IMR-90 (cell line): ENCODE measurements around the gene SLC12A7. TPM values are rescaled to one million over a fixed set of nuclear protein-coding genes. Genes with fewer than 3 reads are reported as not detected.

ENCODE experiments used
- ATAC-seq: fragments of 200-7000 bp; cut with Tn5 transposase; 2 replicates; pipeline ENCODE4 v1.9.1; 2020; ENCODE audit warnings: low read depth, mild to moderate bottlenecking, moderate library complexity
- BruUV-seq: library from RNA; stranded (reverse); fragments of 400-500 nt; replicated peaks from 2 replicates; lab custom pipeline; 2021; lab: Mats Ljungman, UMichigan
- CTCF ChIA-PET: fragments of 300-600 bp; formaldehyde crosslinking; extraction: SDS; loops from one replicate; lab custom pipeline; 2021; ENCODE audit warnings: antibody characterized with exemption; lab: Yijun Ruan, JAX
- POLR2A ChIA-PET: fragments of 300-600 bp; sonication (Branson Sonifier 250); formaldehyde crosslinking; loops from one replicate; lab custom pipeline; 2022; ENCODE audit warnings: antibody characterized with exemption; ENCODE audit not compliant: unreplicated experiment; lab: Charles Lee
- DNase-seq: peaks from one replicate; pipeline ENCODE4 v3.0.0; 2013
- H2AFZ ChIP-seq: replicated peaks from 2 replicates; pipeline ENCODE3; 2013; ENCODE audit warnings: low read length, mild to moderate bottlenecking; ENCODE audit not compliant: poor library complexity
- H2AK5ac ChIP-seq: 2 replicates; pipeline ENCODE4 v1.6.1; 2013; ENCODE audit warnings: low read depth, low read length, inconsistent platforms
- H2AK9ac ChIP-seq: replicated peaks from 2 replicates; pipeline ENCODE3; 2013; ENCODE audit warnings: mild to moderate bottlenecking, low read depth, low read length, moderate library complexity; ENCODE audit not compliant: poor library complexity
- H2BK120ac ChIP-seq: 2 replicates; pipeline ENCODE4 v1.6.1; 2013; ENCODE audit warnings: low read depth, low read length, inconsistent platforms
- H2BK15ac ChIP-seq: 3 replicates; pipeline ENCODE4 v1.6.1; 2013; ENCODE audit warnings: low read depth, low read length, inconsistent platforms
- H2BK20ac ChIP-seq: 2 replicates; pipeline ENCODE4 v1.6.1; 2013; ENCODE audit warnings: low read depth, mild to moderate bottlenecking, inconsistent platforms, low read length, moderate library complexity
- H2BK5ac ChIP-seq: 2 replicates; pipeline ENCODE4 v1.6.1; 2013; ENCODE audit warnings: mild to moderate bottlenecking, low read depth, low read length, inconsistent platforms; ENCODE audit not compliant: poor library complexity, severe bottlenecking
- H3K14ac ChIP-seq: replicated peaks from 2 replicates; pipeline ENCODE4 v1.6.1; 2013; ENCODE audit warnings: low read depth, low read length, inconsistent platforms
- H3K18ac ChIP-seq: 2 replicates; pipeline ENCODE4 v1.6.1; 2013; ENCODE audit warnings: low read depth, low read length, control low read depth
- H3K23ac ChIP-seq: 2 replicates; pipeline ENCODE4 v1.6.1; 2013; ENCODE audit warnings: low read depth, low read length, inconsistent platforms
- H3K27ac ChIP-seq: 2 replicates; pipeline ENCODE4 v1.5.1; 2013; ENCODE audit warnings: mild to moderate bottlenecking, control low read depth, low read length; ENCODE audit not compliant: insufficient read depth
- H3K27me3 ChIP-seq: 2 replicates; pipeline ENCODE4 v1.6.1; 2013; ENCODE audit warnings: low read length; ENCODE audit not compliant: control insufficient read depth, insufficient read depth
- H3K36me3 ChIP-seq: 2 replicates; pipeline ENCODE4 v1.6.1; 2013; ENCODE audit warnings: low read length, mixed read lengths; ENCODE audit not compliant: control insufficient read depth, insufficient read depth
- H3K4ac ChIP-seq: 2 replicates; pipeline ENCODE4 v1.6.1; 2013; ENCODE audit warnings: low read depth, low read length, inconsistent platforms
- H3K4me1 ChIP-seq: 2 replicates; pipeline ENCODE4 v1.6.1; 2013; ENCODE audit warnings: low read length, mixed read lengths; ENCODE audit not compliant: control insufficient read depth, insufficient read depth
- H3K4me2 ChIP-seq: 2 replicates; pipeline ENCODE4 v1.6.1; 2013; ENCODE audit warnings: low read depth, mild to moderate bottlenecking, control low read depth, low read length, moderate library complexity
- H3K4me3 ChIP-seq: 2 replicates; pipeline ENCODE4 v1.5.1; 2013; ENCODE audit warnings: low read depth, mild to moderate bottlenecking, control low read depth, low read length, moderate library complexity; ENCODE audit not compliant: insufficient read depth
- H3K56ac ChIP-seq: 2 replicates; pipeline ENCODE4 v1.6.1; 2013; ENCODE audit warnings: low read length, inconsistent platforms; ENCODE audit not compliant: insufficient read depth; ENCODE audit errors: extremely low read depth
- H3K79me1 ChIP-seq, 2 experiments: 2 replicates each; pipeline ENCODE4 v1.6.1; 2013; ENCODE audit warnings: low read length in 2 of 2, inconsistent platforms in 1 of 2, low read depth in 1 of 2
- H3K9ac ChIP-seq: 2 replicates; pipeline ENCODE4 v1.6.1; 2013; ENCODE audit warnings: low read depth, low read length, control low read depth
- H3K9me1 ChIP-seq: 2 replicates; pipeline ENCODE4 v1.6.1; 2013; ENCODE audit warnings: low read length, inconsistent platforms; ENCODE audit not compliant: insufficient read depth
- H3K9me3 ChIP-seq: 2 replicates; pipeline ENCODE4 v1.6.1; 2013; ENCODE audit warnings: low read length; ENCODE audit not compliant: control insufficient read depth, insufficient read depth
- H4K20me1 ChIP-seq: 2 replicates; pipeline ENCODE4 v1.6.1; 2013; ENCODE audit warnings: low read length, inconsistent platforms; ENCODE audit not compliant: insufficient read depth
- H4K5ac ChIP-seq: 2 replicates; pipeline ENCODE4 v1.6.1; 2013; ENCODE audit warnings: mild to moderate bottlenecking, low read depth, low read length, control low read depth
- H4K8ac ChIP-seq, 2 experiments: 2 replicates each; pipeline ENCODE4 v1.6.1; 2013; ENCODE audit warnings: low read depth in 2 of 2, low read length in 2 of 2, control low read depth in 1 of 2, inconsistent platforms in 1 of 2
- H4K91ac ChIP-seq: 2 replicates; pipeline ENCODE4 v1.6.1; 2013; ENCODE audit warnings: low read depth, low read length, inconsistent platforms; ENCODE audit not compliant: insufficient read depth
- BHLHE40 ChIP-seq: fragments of 150-350 bp; IDR thresholded peaks from 2 replicates; pipeline ENCODE4 v1.6.1; 2016; ENCODE audit warnings: mild to moderate bottlenecking, low read depth, low read length
- CEBPB ChIP-seq: IDR thresholded peaks from 2 replicates; pipeline ENCODE4 v1.6.1; 2012; ENCODE audit warnings: low read depth, low read length, improper control_type of control experiment
- CHD1 ChIP-seq: IDR thresholded peaks from 2 replicates; pipeline ENCODE4 v1.6.1; 2012; ENCODE audit warnings: low read depth, low read length, improper control_type of control experiment
- FOS ChIP-seq: fragments of 150-350 bp; IDR thresholded peaks from 2 replicates; pipeline ENCODE4 v1.6.1; 2016; ENCODE audit warnings: low read depth, low read length
- MAFK ChIP-seq: IDR thresholded peaks from 2 replicates; pipeline ENCODE4 v1.6.1; 2012; ENCODE audit warnings: low read depth, low read length, improper control_type of control experiment
- MAZ ChIP-seq: IDR thresholded peaks from 2 replicates; pipeline ENCODE4 v1.6.1; 2012; ENCODE audit warnings: low read depth, mild to moderate bottlenecking, low read length, improper control_type of control experiment, moderate library complexity, borderline replicate concordance
- MXI1 ChIP-seq: IDR thresholded peaks from 2 replicates; pipeline ENCODE4 v1.6.1; 2012; ENCODE audit warnings: low read depth, mild to moderate bottlenecking, low read length, moderate library complexity, borderline replicate concordance
- NFE2L2 ChIP-seq: fragments of 150-350 bp; IDR thresholded peaks from 2 replicates; pipeline ENCODE4 v1.6.1; 2016; ENCODE audit warnings: low read depth, mild to moderate bottlenecking, low read length
- POLR2A ChIP-seq: IDR thresholded peaks from 2 replicates; pipeline ENCODE4 v1.6.1; 2012; ENCODE audit warnings: mild to moderate bottlenecking, low read depth, low read length
- RAD21 ChIP-seq: IDR thresholded peaks from 2 replicates; pipeline ENCODE4 v1.6.1; 2012; ENCODE audit warnings: low read length, improper control_type of control experiment
- RCOR1 ChIP-seq: IDR thresholded peaks from 2 replicates; pipeline ENCODE4 v1.6.1; 2012; ENCODE audit warnings: mild to moderate bottlenecking, low read length, improper control_type of control experiment; ENCODE audit not compliant: insufficient replicate concordance
- RFX5 ChIP-seq: IDR thresholded peaks from 2 replicates; pipeline ENCODE4 v1.8.0; 2012; ENCODE audit warnings: low read depth, mild to moderate bottlenecking, low read length, moderate library complexity
- SMC3 ChIP-seq: fragments of 150-350 bp; IDR thresholded peaks from 2 replicates; pipeline ENCODE4 v1.6.1; 2016; ENCODE audit warnings: low read depth, mild to moderate bottlenecking, antibody characterized with exemption, low read length, moderate library complexity
- WGBS, 2 experiments: methylation state at CpG; one replicate each; pipeline versions ENCODE4 v1.1.5 to v1.1.7; 2013; ENCODE audit warnings: missing lambda C conversion rate in 2 of 2; ENCODE audit not compliant: insufficient read length in 1 of 2; ENCODE audit errors: extremely low coverage in 2 of 2; 5-methylcytosine and 5-hydroxymethylcytosine counted together
- dilution Hi-C: fragments of 300-500 bp; cut with HindIII; formaldehyde crosslinking; loops from one replicate; pipeline ENCODE4 v1.14.3; 2018; ENCODE audit warnings: low sequenced_read_pairs; ENCODE audit not compliant: unreplicated experiment
- in situ Hi-C: fragments of 300-500 bp; cut with MboI; formaldehyde crosslinking; loops from 3 replicates; pipeline ENCODE4 v1.14.3; 2019; ENCODE audit warnings: low sequenced_read_pairs, inconsistent platforms, mixed read lengths
- intact Hi-C: fragments of 100-400 bp; cut with micrococcal nuclease; formaldehyde crosslinking; loops from 2 replicates; pipeline ENCODE4 v1.10.0; 2022
- polyA plus RNA-seq, 3 experiments: library from polyadenylated mRNA; depleted of rRNA; stranded (reverse); fragments of >200 nt; gene quantifications; 2 replicates each; pipeline ENCODE4 v1.2.3, GENCODE V29; 2012; ENCODE audit warnings: low replicate concordance in 1 of 3
- total RNA-seq: library from RNA; depleted of rRNA; stranded (reverse); fragments of >200 nt; gene quantifications from 2 replicates; pipeline ENCODE4 v1.2.3, GENCODE V29; 2012
- TF ChIP-seq, protein P1 (sequence below): fragments of 150-350 bp; IDR thresholded peaks from 2 replicates; pipeline ENCODE4 v1.6.1; 2017; ENCODE audit warnings: mild to moderate bottlenecking, antibody characterized with exemption, low read length, low read depth
- TF ChIP-seq, protein P2 (sequence below): conservative IDR thresholded peaks from 2 replicates; pipeline ENCODE4 v1.5.1; 2012; ENCODE audit warnings: mild to moderate bottlenecking, low read depth, low read length, improper control_type of control experiment
- TF ChIP-seq, protein P3 (sequence below): fragments of 150-350 bp; IDR thresholded peaks from 2 replicates; pipeline ENCODE4 v1.6.1; 2016; ENCODE audit warnings: low read depth, mild to moderate bottlenecking, low read length, moderate library complexity, borderline replicate concordance

The SLC12A7 gene
- total and polyA plus RNA-seq, 2 of the 4 experiments (the other 2 are of a cell fraction): 3.0 to 6.1 TPM

DNA sequence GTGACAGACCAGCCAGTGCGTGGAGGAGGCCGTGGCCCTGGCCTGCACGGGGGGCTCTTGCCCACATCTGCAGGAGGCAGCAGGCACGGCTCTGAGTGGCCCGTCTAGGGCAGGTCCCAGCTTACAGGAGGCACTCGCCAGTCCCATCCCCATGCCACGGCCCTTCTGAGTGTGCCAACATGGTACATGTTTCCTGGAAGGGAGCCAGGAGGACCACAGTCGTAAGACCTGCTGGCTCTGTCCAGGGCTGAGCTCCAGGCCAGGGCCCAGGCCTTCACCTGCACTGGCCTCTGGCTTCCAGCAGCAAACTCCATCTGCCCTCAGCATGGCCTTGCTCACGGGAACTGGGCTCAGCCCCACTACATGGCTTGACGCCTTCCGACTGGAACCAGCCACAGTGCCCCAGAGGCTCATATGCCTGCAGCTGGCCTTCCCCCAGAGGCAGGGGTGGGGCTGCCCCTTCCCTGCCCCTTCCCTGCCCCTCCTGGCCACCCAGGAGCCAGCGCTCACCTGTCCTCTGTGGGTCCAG, 99.5 kb downstream of the SLC12A7 start:
- no peak overlapping the region for H3K4ac ChIP-seq
- no peak overlapping the region for H3K4me3 ChIP-seq
- H2AK9ac ChIP-seq: no peak overlapping the region
- H4K20me1 ChIP-seq: no peaks in the 10 kb centered on the region
- H3K18ac ChIP-seq: no peak overlapping the region
- no peak overlapping the region for H3K23ac ChIP-seq
- intact Hi-C loops (no loop called here), in situ Hi-C loops (no loop called here), dilution Hi-C loops (no loop called here)
- TF ChIP-seq CEBPB: no peak
- TF ChIP-seq RFX5: no peak
- TF ChIP-seq, protein P1, sequence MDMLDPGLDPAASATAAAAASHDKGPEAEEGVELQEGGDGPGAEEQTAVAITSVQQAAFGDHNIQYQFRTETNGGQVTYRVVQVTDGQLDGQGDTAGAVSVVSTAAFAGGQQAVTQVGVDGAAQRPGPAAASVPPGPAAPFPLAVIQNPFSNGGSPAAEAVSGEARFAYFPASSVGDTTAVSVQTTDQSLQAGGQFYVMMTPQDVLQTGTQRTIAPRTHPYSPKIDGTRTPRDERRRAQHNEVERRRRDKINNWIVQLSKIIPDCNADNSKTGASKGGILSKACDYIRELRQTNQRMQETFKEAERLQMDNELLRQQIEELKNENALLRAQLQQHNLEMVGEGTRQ: no peak
- no peak for TF ChIP-seq FOS
- TF ChIP-seq MXI1: no peak
- TF ChIP-seq MAFK: no peak
- TF ChIP-seq, protein P2, sequence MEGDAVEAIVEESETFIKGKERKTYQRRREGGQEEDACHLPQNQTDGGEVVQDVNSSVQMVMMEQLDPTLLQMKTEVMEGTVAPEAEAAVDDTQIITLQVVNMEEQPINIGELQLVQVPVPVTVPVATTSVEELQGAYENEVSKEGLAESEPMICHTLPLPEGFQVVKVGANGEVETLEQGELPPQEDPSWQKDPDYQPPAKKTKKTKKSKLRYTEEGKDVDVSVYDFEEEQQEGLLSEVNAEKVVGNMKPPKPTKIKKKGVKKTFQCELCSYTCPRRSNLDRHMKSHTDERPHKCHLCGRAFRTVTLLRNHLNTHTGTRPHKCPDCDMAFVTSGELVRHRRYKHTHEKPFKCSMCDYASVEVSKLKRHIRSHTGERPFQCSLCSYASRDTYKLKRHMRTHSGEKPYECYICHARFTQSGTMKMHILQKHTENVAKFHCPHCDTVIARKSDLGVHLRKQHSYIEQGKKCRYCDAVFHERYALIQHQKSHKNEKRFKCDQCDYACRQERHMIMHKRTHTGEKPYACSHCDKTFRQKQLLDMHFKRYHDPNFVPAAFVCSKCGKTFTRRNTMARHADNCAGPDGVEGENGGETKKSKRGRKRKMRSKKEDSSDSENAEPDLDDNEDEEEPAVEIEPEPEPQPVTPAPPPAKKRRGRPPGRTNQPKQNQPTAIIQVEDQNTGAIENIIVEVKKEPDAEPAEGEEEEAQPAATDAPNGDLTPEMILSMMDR: no peak
- TF ChIP-seq POLR2A: no peak
- TF ChIP-seq, protein P3, sequence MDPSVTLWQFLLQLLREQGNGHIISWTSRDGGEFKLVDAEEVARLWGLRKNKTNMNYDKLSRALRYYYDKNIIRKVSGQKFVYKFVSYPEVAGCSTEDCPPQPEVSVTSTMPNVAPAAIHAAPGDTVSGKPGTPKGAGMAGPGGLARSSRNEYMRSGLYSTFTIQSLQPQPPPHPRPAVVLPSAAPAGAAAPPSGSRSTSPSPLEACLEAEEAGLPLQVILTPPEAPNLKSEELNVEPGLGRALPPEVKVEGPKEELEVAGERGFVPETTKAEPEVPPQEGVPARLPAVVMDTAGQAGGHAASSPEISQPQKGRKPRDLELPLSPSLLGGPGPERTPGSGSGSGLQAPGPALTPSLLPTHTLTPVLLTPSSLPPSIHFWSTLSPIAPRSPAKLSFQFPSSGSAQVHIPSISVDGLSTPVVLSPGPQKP: no peak
- TF ChIP-seq MAZ: no peak
- no peak for TF ChIP-seq RCOR1
- no peak for TF ChIP-seq BHLHE40
- no peak for TF ChIP-seq SMC3
- no peak for TF ChIP-seq CHD1
- TF ChIP-seq NFE2L2: no peak
- no peak for TF ChIP-seq RAD21
- no peak for ATAC-seq
- H2AK5ac ChIP-seq: no peak overlapping the region
- no peak overlapping the region for H4K91ac ChIP-seq
- no peaks in the 10 kb centered on the region for H3K79me1 ChIP-seq
- no peak for DNase-seq
- BruUV-seq: no TSS peak
- H2BK20ac ChIP-seq: no peak overlapping the region
- no peak overlapping the region for H2BK5ac ChIP-seq
- WGBS, 2 experiments: 68% methylated on average over 7 of the region's 12 CpGs; no CpG with 5 or more reads in 1 of the 2 experiments
- H2BK15ac ChIP-seq: no peak overlapping the region
- no peak overlapping the region for H3K56ac ChIP-seq
- H3K4me1 ChIP-seq: no peaks in the 10 kb centered on the region; the same call in 1 of the 2 replicates
- no peak overlapping the region for H4K8ac ChIP-seq
- no peak overlapping the region for H3K4me2 ChIP-seq
- no peaks in the 10 kb centered on the region for H3K36me3 ChIP-seq
- no peaks in the 10 kb centered on the region for H3K9me3 ChIP-seq
- H2AFZ ChIP-seq: no peak overlapping the region
- no peaks in the 10 kb centered on the region for H3K9me1 ChIP-seq
- no peak overlapping the region for H3K27ac ChIP-seq
- peaks cover 62% of the 10 kb centered on the region for H3K27me3 ChIP-seq
- no peak overlapping the region for H3K14ac ChIP-seq
- H4K5ac ChIP-seq: no peak overlapping the region
- ChIA-PET CTCF (no interaction called here), POLR2A (no interaction called here)
- no peak overlapping the region for H2BK120ac ChIP-seq
- H3K9ac ChIP-seq: no peak overlapping the region
